GM20000 (cell line): Measurements from ENCODE around the gene LDAH.

Experiments
- DNase-seq: peaks from one replicate; pipeline ENCODE4 v3.0.0; 2012; ENCODE audit warnings: low spot score
- CTCF ChIP-seq: IDR thresholded peaks from 2 replicates; pipeline ENCODE4 v1.5.1; 2012; ENCODE audit warnings: mild to moderate bottlenecking, control low read depth; ENCODE audit errors: extremely low read depth, missing control alignments

LDAH gene

GRCh38 chr2:20678086-20678395 lies 144.9 kb downstream of the LDAH start:
- no peak for DNase-seq
- no peak for TF ChIP-seq CTCF

- no peak for DNase-seq
- TF ChIP-seq CTCF, result no peak
Measured at GRCh38 chr2:20677301-20678085, 145.4 kb downstream of the LDAH start.

- DNase-seq, result no peak
Measured at GRCh38 chr2:20676353-20677215, 146.3 kb downstream of the LDAH start.

GRCh38 chr2:20675701-20676352 lies 147.1 kb downstream of the LDAH start:
- DNase-seq, result no peak
- no peak for TF ChIP-seq CTCF

More at GRCh38 chr2:20676353-20677215, 146.3 kb downstream of the LDAH start:
- TF ChIP-seq CTCF, result no peak

- no peak for TF ChIP-seq CTCF
- DNase-seq, result no peak
Measured at GRCh38 chr2:20674974-20675679, 147.8 kb downstream of the LDAH start.

- no peak for DNase-seq
- no peak for TF ChIP-seq CTCF
Measured at GRCh38 chr2:20674309-20674965, 148.5 kb downstream of the LDAH start.
